ENCODE data around the gene MAPK11.

MAPK11 gene

DNA sequence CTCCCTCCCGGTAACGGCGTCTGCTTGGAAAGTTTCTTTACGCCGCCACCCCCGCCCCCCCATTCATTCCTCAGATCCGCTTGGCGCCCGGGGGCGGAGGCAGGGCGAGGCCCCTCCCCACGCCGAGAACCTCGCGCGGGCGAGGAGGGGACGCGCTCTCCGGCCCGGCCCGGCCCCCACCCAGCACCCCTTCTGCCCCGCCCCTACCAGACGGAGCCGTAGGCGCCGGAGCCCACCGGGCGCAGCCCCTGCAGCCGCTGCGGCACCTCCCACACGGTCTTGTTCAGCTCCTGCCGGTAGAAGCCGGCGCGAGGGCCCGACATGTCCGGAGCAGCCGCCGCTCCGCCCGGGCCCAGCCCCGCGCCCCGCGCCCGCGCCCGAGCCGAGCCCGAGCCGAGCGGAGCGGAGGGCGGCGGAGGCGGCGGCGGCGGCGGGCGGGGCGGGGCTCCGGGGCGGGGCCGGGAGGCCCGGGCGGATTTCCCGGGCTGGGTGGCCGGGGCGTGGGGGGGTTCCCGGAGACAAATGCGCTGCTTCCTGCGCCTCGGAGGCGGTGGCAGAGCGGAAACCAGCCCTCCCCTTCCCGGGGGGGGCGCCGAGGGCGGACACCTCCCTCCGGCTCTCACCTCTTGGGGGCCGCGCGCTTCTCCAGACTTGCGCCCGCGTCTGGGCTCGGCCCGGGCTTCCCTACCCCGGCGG is at the start of gene MAPK11:
Gene MAPK11, minus strand, starts transcription at position 411 of the 696 bp plus-strand sequence. Its CDS starts 88 bp downstream, at position 323.
- no peak for DNase-seq (ENCODE audit: low spot score)

DNA sequence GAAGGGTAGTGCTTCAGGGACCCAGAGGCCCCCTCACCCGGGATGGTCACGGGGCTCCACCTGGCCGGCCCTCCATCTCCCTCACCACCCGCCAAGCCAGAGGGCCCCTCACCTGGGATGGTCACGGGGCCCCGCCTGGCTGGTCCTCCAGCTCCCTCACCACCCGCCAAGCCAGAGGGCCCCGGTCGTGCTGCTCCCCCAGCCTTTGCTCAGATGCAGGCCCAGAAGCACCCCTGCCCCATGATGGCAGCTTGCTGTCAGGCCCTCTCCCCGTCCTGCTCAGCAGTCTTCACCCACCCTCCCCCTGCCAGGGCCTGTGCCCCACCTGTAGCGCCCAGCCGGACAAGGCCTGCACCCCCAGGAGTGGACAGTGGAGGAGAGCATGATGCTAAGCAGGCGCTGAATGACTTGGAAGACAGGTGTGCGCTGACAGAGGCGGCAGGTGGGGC is 49.3 kb upstream of the MAPK11 start:
- DNase-seq (ENCODE audit: low spot score) = no peak

DNA sequence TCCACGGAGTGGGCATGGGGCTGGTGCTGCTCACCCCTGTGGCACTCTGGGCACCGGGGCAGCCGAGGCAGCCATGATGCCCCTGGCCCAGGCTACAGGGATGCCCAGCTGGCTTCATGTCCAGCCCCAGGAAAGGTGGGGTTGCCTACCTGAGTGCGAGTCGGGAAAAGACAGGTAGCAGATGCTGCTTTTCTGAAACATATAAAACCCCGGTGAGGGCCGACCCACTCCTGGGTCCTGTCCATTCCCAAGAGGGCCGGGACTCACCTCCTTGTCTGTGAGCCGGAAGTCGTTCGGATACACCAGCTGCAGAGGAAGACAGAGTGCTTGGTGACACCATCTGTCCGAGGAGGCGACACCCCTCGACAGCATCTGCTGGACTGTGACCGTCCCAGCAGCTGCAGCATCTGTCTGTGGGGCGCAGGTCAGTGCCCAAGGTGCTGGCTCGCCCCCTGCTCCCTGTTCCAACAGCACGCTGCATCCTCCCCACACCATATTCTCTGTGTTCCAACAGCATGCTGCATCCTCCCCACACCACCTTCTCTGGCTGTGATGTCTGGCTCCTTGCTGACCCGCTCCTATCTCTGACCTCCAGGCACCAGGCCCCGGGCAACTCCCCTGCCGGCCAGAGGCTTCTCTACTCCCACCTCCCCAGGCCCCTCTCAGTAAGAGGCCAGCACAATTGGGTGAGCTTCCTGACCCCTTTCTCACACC is 48.7 kb upstream of the MAPK11 start:
- no peak for DNase-seq (ENCODE audit: low spot score)

DNA sequence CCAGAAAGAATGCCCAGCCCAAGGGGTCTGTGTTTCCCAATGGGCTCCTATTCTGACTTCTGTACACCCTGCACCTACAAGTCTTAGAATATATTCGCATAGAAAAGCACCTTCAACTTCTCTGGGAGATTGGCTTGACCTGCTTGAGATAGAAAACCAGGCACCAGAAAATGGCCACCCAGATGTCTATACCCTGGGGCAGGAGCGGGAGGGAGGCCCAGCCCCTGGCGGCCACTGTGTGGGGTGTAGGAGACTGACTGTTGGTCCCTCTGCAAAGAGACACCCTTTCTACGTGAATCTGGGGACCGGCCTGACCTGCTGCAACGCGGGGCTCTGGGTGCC is 48.1 kb upstream of the MAPK11 start:
- no peak for DNase-seq (ENCODE audit: low spot score)

DNA sequence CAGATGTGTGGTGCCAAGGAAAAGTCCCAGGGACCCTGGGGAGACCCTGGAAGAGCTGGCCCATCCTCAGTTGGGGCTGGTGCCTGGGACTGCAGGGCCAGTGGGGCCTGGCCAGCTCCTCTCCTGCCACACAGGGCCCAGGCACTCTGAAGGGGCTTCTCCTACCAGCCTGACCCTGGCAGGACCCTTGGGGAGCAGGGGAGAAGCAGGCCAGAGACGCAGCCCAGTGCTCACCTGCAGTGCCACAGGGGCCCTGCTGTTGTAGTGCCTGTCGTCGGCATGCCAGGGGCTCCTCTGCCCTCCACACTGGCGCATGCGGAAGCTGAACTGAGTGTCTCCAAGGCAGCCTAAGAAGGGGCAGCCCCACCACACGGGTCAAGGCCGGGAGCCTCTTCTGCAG is 47.5 kb upstream of the MAPK11 start:
- no peak for DNase-seq (ENCODE audit: low spot score)

DNA sequence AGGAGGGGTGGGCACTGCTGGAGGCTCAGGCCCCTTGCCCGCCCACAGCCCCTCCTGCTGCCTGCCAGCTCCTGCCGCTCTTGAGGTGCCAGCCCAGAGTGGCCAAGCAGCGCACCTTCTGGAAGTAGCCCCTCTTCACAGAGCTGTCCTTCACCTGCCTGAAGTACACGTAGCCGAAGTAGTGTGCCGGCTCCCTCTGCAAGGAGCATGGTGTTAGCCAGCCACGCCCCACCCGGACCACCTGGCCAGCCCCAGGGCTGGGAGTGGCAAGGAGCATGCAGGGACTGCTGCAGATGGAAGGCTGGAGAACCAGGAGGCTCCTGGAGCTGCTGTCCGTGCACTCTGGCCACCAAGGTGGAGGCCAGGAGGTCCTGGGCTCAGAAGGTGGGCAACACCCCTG is 47.0 kb upstream of the MAPK11 start:
- no peak for DNase-seq (ENCODE audit: low spot score)

DNA sequence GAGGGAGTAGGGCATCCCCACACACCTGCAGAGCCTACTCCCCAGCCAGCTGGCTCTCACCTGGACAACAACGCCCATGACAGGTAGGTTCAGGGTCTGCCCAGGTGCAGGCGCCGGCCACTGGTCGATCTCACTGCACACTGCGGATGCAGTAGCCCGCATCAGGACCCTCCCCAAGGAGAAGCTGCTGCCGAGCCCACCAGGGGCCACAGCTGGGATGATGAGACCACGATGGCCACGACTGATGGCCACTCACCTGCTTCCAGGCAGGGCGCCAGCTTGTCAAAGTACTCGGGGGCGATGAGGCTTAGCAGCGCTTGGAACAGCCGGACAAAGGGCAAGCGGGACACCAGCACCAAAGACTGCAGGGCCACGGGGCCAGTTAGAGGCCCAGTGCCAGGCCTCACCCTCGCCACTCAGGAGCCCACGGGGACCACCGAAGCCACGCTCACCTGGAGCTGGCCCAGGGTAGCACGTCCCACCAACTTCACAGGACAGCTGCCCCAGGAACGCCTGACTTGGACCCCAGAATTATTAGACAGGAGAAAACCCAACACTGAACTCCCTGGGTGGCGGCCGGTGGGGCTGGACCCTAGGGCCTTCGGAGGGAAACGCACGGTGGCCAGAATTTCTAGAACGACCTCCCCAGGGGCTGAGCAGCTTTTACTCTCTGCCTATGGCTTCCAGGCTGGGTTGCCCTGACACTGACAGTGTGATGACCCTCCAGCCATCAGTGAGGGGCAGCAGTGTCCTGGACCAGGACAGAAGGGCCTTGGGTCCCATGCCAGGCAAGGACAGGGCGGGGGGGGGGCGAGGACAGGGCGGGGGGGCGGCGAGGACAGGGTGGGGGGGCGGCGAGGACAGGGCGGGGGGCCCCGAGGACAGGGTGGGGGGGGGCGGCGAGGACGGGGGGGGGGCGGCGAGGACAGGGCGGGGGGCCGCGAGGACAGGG is 46.2 kb upstream of the MAPK11 start:
- no peak for DNase-seq (ENCODE audit: low spot score)

DNA sequence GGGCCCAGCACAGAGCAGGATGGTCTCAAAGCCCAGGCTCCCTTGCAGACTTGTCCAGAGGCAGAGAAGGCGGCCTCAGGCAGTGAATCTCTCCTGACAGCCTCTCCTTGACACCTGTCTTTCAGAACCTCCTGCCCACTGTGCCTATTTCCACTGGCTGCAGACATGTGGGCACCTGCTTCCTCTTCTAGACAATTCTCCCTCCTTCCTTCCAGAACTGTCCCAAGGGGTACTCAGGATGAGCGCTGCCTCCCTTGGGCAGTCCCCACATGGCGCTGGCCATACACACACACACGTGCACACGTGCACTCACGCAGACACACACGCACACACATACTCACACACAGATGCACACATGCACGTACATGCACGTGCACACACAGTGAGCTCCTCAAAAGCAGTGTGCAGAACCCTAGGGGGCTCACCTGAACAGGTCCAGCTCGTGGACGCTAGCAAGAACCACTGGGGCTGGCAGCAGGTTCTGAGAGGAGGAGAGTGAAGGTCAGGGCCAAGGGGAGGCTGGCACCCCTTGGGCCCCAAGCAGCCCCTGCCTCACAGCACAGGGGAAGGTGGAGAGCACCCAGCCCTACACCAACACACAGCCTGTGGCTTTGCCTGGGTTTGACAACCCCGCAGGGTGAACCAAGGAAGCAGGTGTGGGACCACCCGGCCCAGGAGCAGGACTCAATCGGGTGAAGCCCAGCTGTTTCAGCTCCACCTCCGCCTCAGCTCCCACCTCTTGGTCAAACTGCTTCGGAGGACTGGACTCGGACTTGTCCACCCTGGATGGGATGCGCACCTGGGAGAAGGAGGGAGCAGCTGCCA is 45.3 kb upstream of the MAPK11 start:
- DNase-seq (ENCODE audit: low spot score) = no peak

DNA sequence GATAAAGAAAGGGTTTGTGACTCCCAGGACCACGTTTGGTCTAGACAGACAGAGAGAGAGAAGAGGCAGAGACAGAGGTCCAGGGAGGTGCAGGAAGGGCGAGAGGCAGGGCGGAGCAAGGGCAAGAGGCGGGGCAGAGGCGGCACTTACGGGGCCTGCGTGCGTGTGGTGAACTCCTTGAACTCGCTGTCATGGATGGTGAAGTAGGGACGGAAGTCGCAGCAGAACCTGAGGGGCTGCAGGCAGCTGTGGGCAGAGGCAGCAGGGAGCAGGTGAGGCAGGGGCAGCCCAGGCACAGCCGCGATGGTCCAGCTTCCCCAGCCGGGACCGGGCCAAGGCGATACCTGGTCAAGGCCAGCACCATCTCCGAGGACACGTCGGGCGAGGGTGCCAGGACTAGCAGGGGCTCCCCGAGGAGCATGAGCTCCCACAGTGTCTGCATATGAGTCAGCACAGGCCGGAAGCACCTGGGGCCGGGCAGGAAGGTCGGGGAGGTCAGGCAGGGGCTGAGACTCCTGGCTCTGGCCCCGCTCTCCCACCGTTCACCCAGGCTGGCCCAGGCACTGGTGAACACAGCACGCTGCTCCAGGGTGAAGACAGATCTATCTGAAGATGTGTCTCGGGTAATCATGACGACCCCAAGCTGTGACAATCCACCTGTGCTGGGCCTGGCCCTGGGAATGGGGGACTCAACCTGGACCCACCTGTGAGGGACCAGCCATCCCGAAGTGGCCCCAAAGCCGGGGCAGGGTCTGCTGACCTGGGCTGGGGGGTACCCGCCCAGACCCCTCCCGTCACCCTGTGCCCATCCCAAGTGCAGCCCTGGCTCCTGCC is 44.5 kb upstream of the MAPK11 start:
- peak; percentile 22 for DNase-seq (ENCODE audit: low spot score)

DNA sequence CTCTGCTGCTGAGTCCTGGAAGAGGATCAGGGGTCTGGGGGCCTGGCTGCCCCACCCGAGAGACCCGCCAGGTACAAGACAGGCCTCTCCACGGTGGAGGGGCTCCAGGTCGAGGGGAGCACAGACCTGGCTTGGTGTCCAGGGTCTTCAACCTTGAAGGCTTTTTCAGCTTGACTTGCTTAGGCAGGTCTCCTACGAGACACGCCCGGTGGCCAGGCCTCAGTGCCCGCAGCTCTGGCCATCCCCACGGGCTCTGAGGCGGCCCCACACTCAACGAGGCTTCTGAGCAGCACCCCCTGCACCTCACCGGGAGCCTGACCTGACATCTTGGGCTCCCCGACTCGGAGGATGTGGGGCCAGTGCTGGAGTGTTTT is 43.9 kb upstream of the MAPK11 start:
- DNase-seq (ENCODE audit: low spot score) = no peak

DNA sequence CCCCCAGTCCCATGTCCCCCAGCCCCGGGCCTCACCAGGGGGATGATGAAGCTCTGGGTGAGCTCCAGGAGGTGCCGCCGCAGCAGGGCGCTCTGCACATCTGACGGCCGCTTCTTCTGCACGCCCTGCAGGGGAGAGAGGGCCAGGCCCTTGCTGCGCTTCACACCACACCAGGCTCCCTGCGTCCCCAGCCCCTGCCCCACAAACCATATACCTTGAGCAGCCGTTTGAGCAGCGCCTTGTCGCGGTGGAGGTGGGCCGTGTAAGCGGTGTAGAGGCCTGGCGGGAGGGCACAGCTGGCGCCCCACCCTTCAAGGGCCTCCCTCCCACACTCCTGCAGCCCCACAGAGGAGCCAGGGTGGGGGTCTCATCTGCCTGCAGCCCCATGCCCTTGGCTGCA is 43.4 kb upstream of the MAPK11 start:
- no peak for DNase-seq (ENCODE audit: low spot score)

DNA sequence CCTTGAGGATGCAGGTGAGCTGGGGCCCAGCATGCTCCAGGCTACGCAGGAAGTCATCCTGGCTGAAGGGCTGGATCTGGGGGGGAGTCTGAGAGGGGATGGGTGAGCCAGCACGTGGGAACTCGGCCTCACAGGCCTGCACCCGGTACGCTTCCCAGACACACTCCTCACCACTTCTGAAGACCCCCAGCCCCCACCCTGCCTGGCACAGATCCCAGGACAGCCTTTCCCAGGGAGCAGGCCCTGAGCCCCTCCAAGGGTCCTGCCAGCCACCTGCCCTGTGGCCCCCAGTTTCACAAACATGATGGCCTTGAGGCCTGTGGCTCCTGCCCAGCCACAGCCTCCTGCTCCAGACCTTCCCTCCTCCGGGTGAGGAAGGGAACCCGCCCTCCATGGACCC is 42.8 kb upstream of the MAPK11 start:
- DNase-seq (ENCODE audit: low spot score) = no peak

DNA sequence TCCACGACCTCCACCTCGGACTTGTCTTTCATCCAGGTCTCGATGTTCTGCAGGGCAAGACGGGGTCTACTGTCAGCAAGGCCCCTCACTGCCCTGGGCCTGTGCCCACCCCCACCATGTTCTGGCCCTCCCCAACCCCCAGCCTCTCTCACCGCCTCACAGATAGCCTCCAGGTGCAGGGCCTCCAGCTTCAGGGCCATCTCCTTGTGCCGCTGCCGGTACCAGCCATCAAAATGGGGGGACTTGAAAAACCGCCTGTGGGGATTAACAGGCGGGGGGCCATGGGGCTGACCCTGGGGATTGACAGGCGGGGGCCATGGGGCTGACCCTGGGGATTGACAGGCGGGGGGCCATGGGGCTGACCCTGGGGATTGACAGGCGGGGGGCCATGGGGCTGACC is 42.2 kb upstream of the MAPK11 start:
- DNase-seq (ENCODE audit: low spot score) = no peak

DNA sequence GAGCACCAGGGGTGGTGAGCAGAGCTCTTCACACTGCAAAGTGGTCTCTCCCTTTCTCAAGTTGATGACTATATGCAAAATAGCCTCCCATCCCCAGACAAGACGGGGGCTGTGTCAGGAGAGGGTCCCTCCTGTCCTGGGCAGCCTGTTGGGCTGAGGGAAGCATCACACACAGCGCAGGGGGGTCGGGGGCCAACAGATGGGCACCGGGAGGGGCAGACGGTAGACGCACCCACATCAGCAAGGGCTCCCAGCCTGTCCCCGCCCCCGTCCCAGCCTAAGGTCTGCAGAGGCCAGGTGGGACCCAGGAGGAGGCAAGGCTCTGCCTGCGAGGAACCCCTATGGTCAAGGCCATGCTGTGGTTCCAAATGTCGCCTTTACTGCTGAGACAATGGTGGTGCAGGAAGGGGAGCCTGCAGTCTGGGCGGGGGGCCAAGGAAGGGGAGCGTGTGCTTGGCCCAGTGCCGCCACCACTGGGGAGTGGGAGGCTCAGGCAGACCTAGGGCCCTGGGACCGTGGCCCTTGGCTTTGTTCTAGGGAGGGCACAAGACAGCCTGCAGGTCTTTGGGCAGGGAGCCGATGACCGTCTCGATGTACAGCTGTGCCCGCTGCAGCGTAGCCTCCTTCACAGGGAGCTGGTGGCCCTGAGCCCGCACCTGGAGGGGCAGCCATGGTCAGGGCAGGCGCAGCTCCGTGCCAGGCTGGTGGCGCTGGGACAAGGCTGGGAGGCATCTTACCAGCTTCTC is 41.6 kb upstream of the MAPK11 start:
- DNase-seq (ENCODE audit: low spot score) = no peak

DNA sequence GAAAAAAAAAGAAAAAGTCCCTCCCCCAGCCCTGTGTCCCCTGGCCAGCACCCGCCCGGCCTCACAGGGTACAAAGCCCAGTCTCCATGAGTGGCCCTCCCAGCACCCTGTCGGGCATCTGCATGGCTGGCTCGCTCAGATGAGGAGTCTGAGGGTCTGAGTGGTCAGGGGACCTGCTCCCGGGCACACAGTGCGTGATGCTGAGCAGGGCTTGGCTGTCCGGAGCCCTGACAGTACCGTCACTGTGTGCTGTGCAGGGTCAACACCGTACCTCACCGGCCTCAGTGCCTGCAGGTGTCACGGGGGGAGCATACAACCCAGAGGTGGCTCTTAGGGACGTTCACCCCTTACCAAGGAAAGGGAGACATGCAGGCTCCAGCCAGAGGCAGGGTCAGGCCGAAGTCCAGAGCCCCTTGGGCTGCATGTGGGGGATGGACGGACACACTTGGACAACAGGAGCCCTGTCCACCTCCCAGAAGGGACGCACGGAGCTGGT is 40.8 kb upstream of the MAPK11 start:
- no peak for DNase-seq (ENCODE audit: low spot score)

DNA sequence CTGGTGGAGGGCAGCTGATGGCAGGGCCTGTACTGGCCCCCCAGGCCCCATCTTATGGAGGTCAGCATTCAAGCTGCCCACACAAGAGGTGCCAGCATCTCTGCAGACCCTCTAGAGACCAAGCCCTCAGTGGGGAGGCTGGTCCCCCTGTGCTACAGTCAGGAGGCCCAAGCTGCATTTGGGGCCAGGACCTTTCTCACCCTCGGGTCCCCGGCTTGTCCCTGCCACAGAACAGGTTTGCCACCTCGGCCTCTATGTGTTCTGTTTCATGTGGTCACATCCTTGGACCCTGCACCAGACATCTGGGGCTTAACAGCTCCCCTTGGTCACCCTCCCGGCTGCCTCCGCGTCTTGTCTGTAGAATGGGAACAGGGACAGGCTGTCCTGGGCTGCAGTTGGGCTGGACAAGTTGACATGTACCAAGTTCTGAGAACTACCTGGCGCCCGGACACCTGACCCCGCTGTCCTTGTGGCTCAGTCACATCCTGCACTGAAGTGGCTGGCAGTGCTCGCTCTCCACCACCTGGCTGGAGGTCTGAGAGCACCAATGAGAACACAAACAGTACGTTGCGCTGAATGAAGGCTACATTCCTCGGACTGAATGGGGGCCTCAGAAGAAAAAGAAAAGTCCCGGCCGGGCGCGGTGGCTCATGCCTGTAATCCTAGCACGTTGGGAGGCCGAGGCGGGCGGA is 40.0 kb upstream of the MAPK11 start:
- no peak for DNase-seq (ENCODE audit: low spot score)

DNA sequence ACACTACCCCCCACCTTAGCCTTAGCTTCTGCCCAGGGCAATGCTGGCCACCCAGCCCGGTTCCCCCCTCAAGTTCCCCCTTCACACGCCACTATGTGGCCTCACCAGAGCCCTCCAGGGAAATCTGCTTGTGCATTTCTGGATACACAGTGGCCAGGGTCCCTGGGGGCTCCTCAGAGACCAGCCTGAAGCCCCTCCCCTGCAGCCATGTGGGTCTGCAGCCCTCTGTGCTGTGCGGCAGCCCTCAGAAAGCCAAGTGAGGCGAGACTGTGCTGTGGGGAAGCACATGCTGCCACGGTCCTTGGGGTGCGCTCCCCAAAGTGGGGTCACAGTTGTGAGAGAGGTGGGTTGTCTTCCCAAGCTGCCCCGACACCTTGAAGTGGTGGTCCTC is 39.4 kb upstream of the MAPK11 start:
- no peak for DNase-seq (ENCODE audit: low spot score)

DNA sequence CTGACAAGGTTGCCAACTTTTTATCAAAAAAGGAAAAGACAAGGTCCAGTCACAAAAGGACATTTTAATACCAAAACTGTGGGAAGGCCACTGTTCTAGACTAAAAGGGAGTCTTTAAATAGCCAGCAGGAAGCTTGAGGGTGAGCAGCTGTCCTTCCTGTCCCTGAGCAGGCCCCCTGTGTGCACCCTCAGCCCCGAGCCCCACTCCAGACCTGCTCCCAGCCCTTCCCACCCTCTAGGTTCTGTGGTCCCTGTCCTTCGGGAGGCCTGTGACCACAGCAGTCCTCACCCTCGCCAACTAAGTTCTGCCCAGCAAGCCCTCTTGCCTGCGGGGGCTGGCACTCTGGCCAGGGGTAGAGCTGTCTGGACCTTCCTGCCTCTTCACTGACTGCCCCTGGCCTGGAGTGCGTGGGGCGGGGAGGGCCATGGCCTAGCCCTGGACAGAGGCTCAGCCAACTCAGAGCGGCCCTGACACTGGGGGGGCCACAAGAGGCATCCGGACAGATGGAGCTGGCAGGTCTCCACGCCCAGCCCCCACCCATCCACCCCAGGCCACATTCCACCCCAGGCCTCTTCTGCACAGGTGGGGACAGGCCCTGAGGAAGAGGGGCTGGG is 38.9 kb upstream of the MAPK11 start:
- no peak for DNase-seq (ENCODE audit: low spot score)

DNA sequence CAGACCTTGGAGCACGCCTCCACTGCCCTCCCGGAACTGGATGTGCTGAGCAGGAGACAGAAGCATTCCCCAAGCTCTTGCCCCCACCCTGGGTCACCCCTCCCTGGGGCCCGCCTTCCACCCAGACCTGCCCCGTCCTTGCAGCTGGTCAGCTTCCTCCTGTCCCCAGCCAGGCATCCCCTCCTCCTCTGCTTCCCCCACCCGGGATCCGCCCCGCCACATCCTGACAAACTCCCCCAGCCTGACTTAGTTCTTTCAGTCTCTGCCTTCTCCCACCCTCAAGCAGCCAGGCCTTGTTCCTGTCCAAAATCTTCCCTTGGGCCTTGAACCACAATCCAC is 38.4 kb upstream of the MAPK11 start:
- no peak for DNase-seq (ENCODE audit: low spot score)

Data from hematopoietic multipotent progenitor cell treated with erythropoietin and hydrocortisone succinate and interleukin-3 and kit ligand, for 15 days (in vitro differentiated cells).